DND-41 (cell line): ENCODE results near the gene AGPAT4.

Experiments used
- CTCF ChIP-seq: IDR thresholded peaks from 2 replicates; pipeline ENCODE4 v1.5.1; 2012; ENCODE audit warnings: borderline replicate concordance, low read length, moderate library complexity, mild to moderate bottlenecking; ENCODE audit not compliant: poor library complexity, severe bottlenecking; ENCODE audit errors: extremely low read depth
- EZH2 ChIP-seq: IDR thresholded peaks from 3 replicates; pipeline ENCODE4 v1.6.1; 2012; ENCODE audit warnings: borderline replicate concordance, low read depth, mild to moderate bottlenecking, moderate library complexity, low read length, inconsistent platforms; ENCODE audit not compliant: severe bottlenecking

GRCh38 chr6:161108916-161109315 lies 164.9 kb downstream of the AGPAT4 start:
- TF ChIP-seq CTCF (no peak), EZH2 (no peak)
